Fibroblast of lung (primary cell): ENCODE data around the gene TSHZ1.

Experiments
- CTCF ChIP-seq, 2 donors: IDR thresholded peaks in 1 of 2; conservative IDR thresholded peaks in 1 of 2; 1 replicate in 1 of 2; 2 replicates in 1 of 2; pipeline ENCODE4 v1.5.1; 2011 to 2012; ENCODE audit warnings: low read length in 2 of 2, control low read depth in 1 of 2, inconsistent platforms in 1 of 2, low read depth in 1 of 2, mild to moderate bottlenecking in 1 of 2
- EZH2 ChIP-seq: IDR thresholded peaks from 2 replicates; pipeline ENCODE4 v1.5.1; 2012; ENCODE audit warnings: low read length, control low read depth, mild to moderate bottlenecking; ENCODE audit errors: missing control alignments

- TF ChIP-seq CTCF (conservative IDR thresholded peaks at IDR 0.05 in 1 of 2, IDR thresholded peaks at IDR 0.05 in 1 of 2; ENCODE audit: low read depth in 1 of 2, low read length in 2 of 2) (no peak), EZH2 (no peak)
Measured at GRCh38 chr18:75176849-75177248, 33.7 kb upstream of the TSHZ1 start.
